OCI-LY7 (cell line): ENCODE results near the gene PROSER1.

Experiments
- CTCF ChIP-seq: fragments of 200-600 bp; sonication (generic); conservative IDR thresholded peaks from 2 replicates; pipeline ENCODE4 v1.5.1; 2014; ENCODE audit warnings: mild to moderate bottlenecking, antibody characterized with exemption, low read length, moderate library complexity, mixed read lengths
- EZH2phosphoT487 ChIP-seq: fragments of 200-600 bp; sonication (generic); IDR thresholded peaks from 2 replicates; pipeline ENCODE4 v1.6.1; 2018; ENCODE audit warnings: low read depth, borderline replicate concordance, mild to moderate bottlenecking, mixed run types, antibody characterized with exemption, low read length, moderate library complexity, mixed read lengths

GRCh38 chr13:39052944-39053343 is 15.1 kb upstream of the PROSER1 start:
- no peak for TF ChIP-seq CTCF
- TF ChIP-seq EZH2phosphoT487, result no peak
